Measurements from ENCODE around the gene ETV6. TPM values are rescaled to one million over a fixed set of nuclear protein-coding genes. Genes with fewer than 3 reads are reported as not detected.

Gene ETV6
- total and polyA plus RNA-seq, 2 of the 8 experiments (the other 6 are each of a cell fraction or from before 2014, with no cell fraction given) = 5.5 to 23.9 TPM

DNA sequence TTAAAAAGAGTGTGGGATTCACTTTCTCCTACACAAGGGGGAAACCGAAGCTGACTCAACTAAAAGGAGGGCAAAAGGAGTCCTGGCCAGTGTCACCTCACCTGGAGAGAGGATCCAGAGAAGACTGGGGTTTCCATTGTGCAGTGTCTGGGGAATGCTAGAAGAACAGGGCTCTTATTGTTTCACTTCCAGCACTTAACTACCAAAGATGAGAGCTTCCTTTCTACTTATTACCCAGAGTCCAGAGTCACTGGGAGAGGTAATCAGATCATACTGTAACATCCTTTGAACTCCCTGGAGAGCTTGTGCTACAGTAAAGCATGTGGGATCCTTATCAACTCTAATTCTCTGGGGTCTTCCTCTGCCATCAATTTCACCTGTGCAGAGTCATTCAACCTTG lies 272.9 kb downstream of the ETV6 start (continued):
- TF ChIP-seq, protein P1, sequence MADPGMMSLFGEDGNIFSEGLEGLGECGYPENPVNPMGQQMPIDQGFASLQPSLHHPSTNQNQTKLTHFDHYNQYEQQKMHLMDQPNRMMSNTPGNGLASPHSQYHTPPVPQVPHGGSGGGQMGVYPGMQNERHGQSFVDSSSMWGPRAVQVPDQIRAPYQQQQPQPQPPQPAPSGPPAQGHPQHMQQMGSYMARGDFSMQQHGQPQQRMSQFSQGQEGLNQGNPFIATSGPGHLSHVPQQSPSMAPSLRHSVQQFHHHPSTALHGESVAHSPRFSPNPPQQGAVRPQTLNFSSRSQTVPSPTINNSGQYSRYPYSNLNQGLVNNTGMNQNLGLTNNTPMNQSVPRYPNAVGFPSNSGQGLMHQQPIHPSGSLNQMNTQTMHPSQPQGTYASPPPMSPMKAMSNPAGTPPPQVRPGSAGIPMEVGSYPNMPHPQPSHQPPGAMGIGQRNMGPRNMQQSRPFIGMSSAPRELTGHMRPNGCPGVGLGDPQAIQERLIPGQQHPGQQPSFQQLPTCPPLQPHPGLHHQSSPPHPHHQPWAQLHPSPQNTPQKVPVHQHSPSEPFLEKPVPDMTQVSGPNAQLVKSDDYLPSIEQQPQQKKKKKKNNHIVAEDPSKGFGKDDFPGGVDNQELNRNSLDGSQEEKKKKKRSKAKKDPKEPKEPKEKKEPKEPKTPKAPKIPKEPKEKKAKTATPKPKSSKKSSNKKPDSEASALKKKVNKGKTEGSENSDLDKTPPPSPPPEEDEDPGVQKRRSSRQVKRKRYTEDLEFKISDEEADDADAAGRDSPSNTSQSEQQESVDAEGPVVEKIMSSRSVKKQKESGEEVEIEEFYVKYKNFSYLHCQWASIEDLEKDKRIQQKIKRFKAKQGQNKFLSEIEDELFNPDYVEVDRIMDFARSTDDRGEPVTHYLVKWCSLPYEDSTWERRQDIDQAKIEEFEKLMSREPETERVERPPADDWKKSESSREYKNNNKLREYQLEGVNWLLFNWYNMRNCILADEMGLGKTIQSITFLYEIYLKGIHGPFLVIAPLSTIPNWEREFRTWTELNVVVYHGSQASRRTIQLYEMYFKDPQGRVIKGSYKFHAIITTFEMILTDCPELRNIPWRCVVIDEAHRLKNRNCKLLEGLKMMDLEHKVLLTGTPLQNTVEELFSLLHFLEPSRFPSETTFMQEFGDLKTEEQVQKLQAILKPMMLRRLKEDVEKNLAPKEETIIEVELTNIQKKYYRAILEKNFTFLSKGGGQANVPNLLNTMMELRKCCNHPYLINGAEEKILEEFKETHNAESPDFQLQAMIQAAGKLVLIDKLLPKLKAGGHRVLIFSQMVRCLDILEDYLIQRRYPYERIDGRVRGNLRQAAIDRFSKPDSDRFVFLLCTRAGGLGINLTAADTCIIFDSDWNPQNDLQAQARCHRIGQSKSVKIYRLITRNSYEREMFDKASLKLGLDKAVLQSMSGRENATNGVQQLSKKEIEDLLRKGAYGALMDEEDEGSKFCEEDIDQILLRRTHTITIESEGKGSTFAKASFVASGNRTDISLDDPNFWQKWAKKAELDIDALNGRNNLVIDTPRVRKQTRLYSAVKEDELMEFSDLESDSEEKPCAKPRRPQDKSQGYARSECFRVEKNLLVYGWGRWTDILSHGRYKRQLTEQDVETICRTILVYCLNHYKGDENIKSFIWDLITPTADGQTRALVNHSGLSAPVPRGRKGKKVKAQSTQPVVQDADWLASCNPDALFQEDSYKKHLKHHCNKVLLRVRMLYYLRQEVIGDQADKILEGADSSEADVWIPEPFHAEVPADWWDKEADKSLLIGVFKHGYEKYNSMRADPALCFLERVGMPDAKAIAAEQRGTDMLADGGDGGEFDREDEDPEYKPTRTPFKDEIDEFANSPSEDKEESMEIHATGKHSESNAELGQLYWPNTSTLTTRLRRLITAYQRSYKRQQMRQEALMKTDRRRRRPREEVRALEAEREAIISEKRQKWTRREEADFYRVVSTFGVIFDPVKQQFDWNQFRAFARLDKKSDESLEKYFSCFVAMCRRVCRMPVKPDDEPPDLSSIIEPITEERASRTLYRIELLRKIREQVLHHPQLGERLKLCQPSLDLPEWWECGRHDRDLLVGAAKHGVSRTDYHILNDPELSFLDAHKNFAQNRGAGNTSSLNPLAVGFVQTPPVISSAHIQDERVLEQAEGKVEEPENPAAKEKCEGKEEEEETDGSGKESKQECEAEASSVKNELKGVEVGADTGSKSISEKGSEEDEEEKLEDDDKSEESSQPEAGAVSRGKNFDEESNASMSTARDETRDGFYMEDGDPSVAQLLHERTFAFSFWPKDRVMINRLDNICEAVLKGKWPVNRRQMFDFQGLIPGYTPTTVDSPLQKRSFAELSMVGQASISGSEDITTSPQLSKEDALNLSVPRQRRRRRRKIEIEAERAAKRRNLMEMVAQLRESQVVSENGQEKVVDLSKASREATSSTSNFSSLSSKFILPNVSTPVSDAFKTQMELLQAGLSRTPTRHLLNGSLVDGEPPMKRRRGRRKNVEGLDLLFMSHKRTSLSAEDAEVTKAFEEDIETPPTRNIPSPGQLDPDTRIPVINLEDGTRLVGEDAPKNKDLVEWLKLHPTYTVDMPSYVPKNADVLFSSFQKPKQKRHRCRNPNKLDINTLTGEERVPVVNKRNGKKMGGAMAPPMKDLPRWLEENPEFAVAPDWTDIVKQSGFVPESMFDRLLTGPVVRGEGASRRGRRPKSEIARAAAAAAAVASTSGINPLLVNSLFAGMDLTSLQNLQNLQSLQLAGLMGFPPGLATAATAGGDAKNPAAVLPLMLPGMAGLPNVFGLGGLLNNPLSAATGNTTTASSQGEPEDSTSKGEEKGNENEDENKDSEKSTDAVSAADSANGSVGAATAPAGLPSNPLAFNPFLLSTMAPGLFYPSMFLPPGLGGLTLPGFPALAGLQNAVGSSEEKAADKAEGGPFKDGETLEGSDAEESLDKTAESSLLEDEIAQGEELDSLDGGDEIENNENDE (IDR thresholded peaks at IDR 0.05; ENCODE audit: insufficient replicate concordance, low read length) = no peak
- TF ChIP-seq CHD2 (IDR thresholded peaks at IDR 0.05; ENCODE audit: low read length) = no peak
- TF ChIP-seq SAP30 (IDR thresholded peaks at IDR 0.05; ENCODE audit: insufficient read depth, insufficient replicate concordance, low read length) = no peak
- no peak for TF ChIP-seq CEBPB (IDR thresholded peaks at IDR 0.05; ENCODE audit: low read depth, low read length)
- no peak for TF ChIP-seq CBX5 (IDR thresholded peaks at IDR 0.05; ENCODE audit: low read depth, low read length)
- no peak for TF ChIP-seq MAFK (IDR thresholded peaks at IDR 0.05; ENCODE audit: low read depth, low read length)
- no peak for TF ChIP-seq BCL11A (IDR thresholded peaks at IDR 0.05; ENCODE audit: low read depth in 2 of 2, low read length in 2 of 2)
- no peak for TF ChIP-seq POLR2AphosphoS5 (IDR thresholded peaks at IDR 0.05; ENCODE audit: low read depth, low read length)
- no peak for TF ChIP-seq ASH2L (IDR thresholded peaks at IDR 0.05; ENCODE audit: low read length)
- no peak for TF ChIP-seq HDAC6 (IDR thresholded peaks at IDR 0.05; ENCODE audit: low read depth, low read length)
- no peak for TF ChIP-seq HDAC2 (IDR thresholded peaks at IDR 0.05; ENCODE audit: borderline replicate concordance in 1 of 2, low read depth in 2 of 2, low read length in 2 of 2)
- TF ChIP-seq ZNF274 (IDR thresholded peaks at IDR 0.05; ENCODE audit: borderline replicate concordance, extremely low read depth, low read length) = no peak

Measured in H1 (cell line).